HG03439 (cell line): Measurements from ENCODE around the gene HAS3.
"Not testable (repeated sequence)": the region's sequence is repeated elsewhere in the genome, so short reads cannot be mapped to it uniquely, and the experiment has no call there.

Source experiments
- ATAC-seq: cut with Tn5 transposase; IDR thresholded peaks from one replicate; pipeline ENCODE4 v1.9.1; 2021; ENCODE audit warnings: mild to moderate bottlenecking, moderate library complexity; ENCODE audit not compliant: unreplicated experiment

Gene HAS3

GRCh38 chr16:69115837-69116236 is 10.4 kb downstream of the HAS3 start:
- ATAC-seq, result no peak

DNA sequence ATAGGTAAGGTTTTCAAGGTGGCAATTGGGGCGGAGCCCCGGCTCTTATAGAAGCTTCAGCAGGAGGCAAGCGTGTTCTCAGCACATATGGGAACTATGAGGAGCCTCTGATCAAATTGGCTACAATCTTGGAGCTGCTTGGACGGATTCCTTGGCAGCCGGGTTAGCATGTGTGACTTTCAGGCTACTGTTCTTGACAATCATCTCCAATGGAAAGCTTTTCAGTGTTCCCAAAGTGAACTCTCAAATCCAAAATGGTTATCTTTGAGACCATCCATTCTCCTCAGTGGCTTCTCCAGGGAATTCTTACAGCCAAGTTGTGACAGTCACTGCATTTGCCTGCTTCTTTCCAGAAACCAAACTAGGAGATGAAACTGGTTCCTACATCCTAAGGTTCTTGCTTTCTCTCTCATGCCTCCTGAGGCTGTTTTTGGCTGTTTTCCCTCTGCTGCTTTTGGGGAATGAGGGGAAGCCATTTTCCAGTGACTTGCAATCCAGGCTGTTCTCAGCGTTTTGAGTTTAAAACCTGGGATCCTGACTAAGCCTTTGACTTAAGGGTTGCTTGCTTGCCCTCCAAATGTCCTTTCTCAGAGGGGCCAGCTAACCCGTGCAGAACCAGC is 10.9 kb downstream of the HAS3 start:
- no peak for ATAC-seq

GRCh38 chr16:69116906-69117305 is 11.5 kb downstream of the HAS3 start:
- ATAC-seq, result no peak

DNA sequence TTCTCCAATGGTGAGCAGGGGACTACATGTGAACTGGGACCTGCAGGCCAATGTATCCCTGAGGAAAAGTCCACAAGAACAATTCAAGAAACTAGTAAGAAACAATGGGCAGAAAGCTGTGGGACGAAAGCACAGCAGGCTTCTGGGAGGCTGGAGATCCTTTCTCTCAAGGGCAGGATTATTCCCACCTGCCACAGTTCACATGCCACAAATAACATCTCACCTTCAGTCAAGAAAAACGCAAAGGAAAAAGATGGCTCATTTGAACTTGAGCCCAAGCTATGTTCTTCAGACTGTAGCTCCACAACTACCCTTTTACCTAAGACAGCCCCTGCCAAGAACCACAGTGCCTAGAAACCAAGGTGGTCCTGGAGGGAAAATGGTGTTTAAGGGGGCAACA is 13.0 kb downstream of the HAS3 start:
- ATAC-seq, result no peak

DNA sequence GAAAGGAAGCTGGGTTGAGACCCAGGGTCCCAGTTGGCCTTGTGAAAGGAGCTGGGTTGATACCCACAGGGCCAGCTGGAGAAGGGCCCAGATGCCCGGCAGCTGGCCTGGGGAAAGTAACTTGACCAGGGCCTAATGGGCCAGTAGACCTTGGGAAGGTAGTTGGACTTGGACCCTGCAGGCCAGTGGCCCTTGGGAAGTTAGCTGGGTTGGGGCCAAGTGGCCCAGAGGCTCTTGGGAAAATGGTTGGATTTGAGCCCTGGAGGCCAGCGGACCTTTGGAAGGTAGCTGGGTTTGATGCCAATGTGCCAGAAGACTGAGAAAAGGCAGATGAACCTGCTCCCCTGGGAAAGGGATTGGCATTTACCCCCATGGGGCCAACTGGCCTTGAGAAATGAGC is 13.5 kb downstream of the HAS3 start:
- no peak for ATAC-seq

- no peak for ATAC-seq
These were observed 14.1 kb downstream of the HAS3 start for GRCh38 chr16:69119536-69119935.

- no peak for ATAC-seq
These were observed 14.7 kb downstream of the HAS3 start for GRCh38 chr16:69120096-69120664.

- no peak for ATAC-seq
These were observed 18.5 kb downstream of the HAS3 start for GRCh38 chr16:69123910-69124309.

DNA sequence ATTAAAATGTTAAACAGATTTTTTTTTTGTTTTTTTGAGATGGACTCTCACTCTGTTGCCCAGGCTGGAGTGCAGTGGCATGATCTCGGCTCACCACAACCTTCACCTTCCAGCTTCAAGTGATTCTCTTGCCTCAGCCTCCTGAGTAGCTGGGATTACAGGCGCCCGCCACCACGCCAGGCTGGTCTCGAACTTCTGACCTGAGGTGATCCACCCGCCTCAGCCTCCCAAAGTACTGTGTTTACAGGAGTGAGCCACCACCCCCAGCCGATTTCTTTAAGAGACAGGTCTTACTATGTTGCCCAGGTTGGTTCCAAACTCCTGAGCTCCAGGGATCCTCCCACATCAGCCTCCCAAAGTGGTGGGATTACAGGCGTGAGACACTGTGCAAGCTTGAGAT is 19.0 kb downstream of the HAS3 start:
- not testable (repeated sequence) for ATAC-seq

DNA sequence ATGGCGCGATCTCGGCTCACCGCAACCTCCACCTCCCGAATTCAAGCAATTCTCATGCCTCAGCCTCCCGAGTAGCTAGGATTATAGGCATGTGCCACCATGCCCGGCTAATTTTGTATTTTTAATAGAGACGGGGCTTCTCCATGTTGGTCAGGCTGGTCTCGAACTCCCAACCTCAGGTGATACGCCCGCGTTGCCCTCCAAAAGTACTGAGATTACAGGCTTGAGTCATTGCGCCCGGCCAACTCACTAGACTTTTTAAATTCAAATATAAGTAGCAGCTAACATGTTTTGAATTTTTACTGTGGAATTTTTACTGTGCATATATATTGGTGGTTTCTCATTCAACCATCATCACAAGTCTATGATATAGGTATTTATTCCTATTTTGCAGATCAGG is 19.5 kb downstream of the HAS3 start:
- not testable (repeated sequence) for ATAC-seq

DNA sequence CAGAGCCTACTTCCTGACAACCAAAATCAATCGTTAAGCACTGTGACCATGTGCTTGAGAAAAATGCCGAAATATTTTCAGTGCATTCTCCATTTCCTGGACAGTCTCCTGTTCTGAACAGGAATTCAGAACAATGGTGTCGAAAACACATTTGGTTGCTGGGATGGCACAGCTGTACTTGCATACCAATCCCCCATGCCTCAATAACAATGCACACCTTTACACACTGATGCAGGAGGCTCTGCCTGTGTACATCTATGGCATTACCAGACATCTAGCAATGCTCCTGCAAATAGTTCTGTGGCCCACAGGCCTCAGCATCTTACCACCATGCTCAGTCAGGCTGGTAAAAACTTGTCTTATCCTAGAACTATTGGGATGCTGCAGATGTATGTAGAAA is 20.8 kb downstream of the HAS3 start:
- ATAC-seq, result no peak

DNA sequence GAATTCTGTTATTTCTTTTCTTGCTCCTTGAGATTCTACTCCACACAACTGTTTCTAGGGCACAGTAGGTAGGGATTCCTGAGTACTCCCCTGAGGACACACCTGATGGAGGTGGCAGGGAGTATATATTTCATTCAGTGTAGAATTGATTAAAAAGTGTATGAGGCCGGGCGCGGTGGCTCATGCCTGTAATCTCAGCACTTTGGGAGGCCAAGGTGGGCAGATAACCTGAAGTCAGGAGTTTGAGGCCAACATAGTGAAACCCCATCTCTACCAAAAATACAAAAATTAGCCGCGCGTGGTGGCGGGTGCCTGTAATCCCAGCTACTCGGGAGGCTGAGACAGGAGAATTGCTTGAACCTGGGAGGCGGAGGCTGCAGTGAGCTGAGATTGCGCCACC is 21.3 kb downstream of the HAS3 start:
- not testable (repeated sequence) for ATAC-seq

DNA sequence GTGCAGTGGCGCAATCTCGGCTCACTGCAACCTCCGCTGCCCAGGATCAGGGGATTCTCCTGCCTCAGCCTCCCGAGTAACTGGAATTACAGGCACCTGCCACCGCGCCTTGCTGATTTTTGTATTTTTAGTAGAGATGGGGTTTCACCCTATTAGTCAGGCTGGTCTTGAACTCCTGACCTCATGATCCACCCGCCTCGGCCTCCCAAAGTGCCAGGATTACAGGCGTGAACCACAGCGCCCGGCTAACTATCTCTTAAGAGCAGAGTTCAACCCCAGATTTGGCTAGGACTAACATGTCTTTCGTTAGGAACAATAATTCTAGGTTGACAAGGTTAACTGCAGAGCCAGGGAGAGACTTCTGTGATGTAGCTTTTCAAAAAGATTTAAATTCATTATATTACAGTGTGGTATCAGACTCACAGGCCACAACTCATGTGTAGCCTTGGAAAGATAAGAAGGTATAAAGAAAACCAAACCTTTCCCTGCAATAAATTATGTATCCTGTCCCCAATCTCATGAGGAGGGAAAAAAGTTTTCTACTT is 22.6 kb downstream of the HAS3 start:
- no peak for ATAC-seq

- no peak for ATAC-seq
These were observed 25.0 kb downstream of the HAS3 start for GRCh38 chr16:69130461-69130860.

DNA sequence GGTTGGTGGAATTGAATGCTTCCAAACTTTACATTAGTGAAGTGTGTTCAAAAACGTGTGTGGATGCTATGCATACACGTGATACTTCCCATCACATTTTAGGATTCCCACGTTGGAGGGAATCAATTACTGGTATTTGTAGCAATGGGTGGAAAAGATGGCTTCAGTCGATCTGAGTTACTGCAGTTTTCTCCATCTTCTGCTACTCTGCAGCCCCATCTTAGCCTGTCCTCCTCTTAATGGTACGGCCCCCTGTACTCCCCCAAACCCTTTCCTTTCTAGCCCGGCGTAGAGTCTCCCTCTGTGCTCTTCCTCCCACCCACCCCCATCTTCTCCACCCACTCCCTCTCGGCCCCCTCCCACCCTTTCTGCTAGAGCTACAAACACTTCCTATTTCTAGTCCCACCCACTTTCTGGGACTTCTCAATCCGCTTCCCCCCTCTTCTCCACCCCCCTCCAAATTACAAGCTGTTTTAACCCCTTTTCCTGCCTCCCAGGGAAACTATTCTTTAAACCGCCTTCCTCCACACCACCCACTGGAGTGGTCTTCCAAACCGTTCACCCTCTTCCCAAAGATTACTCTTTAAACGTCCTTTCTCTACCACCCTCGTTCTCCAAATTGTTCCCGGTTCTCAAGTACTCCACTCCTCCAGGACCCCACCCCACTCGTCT is 25.9 kb downstream of the HAS3 start:
- no peak for ATAC-seq

DNA sequence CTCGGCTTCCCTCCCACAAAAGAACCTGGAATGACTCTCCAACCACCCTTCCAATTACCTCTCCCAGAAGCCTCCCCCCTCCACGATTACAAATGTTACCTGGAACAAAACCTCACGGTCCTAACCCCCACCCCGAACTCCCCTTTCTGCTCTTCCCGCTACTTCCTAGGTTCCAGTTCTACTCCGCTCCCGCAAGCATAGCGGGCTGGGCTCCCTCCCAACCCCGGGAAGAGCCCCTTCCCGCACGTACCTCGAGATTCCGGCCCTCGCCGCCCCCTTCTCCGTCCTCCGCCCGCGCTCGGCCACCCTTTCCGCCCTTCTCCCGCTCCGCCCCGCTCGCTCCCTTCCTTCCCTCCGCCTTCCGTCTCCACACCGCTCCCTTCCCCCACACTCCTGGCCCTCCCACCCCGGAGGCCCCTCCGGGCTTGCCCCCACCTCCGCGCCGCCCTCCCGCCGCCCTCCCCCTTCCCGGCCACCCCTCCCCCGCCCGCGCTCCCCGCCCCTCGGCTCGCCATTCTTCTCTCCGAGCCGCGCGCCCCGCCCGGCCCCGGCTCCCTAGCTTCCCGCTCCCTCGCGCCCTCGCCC is 26.5 kb downstream of the HAS3 start:
- ATAC-seq, result peak; percentile 39

- peak; percentile 87 for ATAC-seq
These were observed 27.2 kb downstream of the HAS3 start, which contains the start of the genes CHTF8 and UTP4 for GRCh38 chr16:69132424-69133252. CHTF8 (minus strand) TSS chr16:69132588; CDS start chr16:69121458, 11,130 bp downstream. UTP4 (plus strand) TSS chr16:69132649; CDS start chr16:69133460, 811 bp downstream.

- no peak for ATAC-seq
These were observed 28.0 kb downstream of the HAS3 start for GRCh38 chr16:69133373-69133954.

DNA sequence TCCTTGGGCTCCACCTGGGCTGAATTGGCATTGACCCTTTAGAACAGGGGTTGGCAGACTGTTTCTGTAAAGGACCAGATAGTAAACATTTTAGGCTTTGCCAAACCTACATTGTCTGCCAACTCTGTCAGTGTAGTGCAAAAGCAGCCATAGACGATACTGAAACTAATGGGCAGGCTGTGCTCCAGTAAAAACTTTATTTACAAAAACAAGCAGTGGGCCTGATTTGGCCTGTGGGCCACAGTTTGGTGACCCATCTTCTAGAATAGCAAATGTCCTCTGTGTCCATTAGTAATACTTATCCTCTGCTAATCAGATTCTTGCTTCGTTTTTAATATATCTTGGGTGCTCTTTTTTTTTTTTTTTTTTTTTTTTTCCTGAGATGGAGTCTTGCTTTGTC is 33.2 kb downstream of the HAS3 start:
- ATAC-seq, result no peak

GRCh38 chr16:69139464-69139863 is 34.0 kb downstream of the HAS3 start:
- not testable (repeated sequence) for ATAC-seq
